ENCODE results near the gene RAD51B.

- TF ChIP-seq CTCF (IDR thresholded peaks at IDR 0.05) (no peak), POLR2AphosphoS5 (IDR thresholded peaks at IDR 0.05) (no peak)
These were observed 130.8 kb downstream of the RAD51B start for GRCh38 chr14:67950386-67950785.

All from upper lobe of left lung (tissue), 4 donors.